ENCODE data around the gene RBM38. TPM values are rescaled to one million over a fixed set of nuclear protein-coding genes. Genes with fewer than 3 reads are reported as not detected.

Gene RBM38
- total and polyA plus RNA-seq, 2 of the 13 experiments (the other 11 are each of a cell fraction or from before 2014, with no cell fraction given): 24.2 to 34.2 TPM

GRCh38 chr20:57390604-57391438 is at the start of gene RBM38 (continued):
- TF ChIP-seq ZNF800 (CRISPR knock-in tag; IDR thresholded peaks at IDR 0.05) (0 out of 2 replicates have a peak, but pooled peaks have one; percentile 44), FOXC1 (CRISPR knock-in tag; IDR thresholded peaks at IDR 0.05; ENCODE audit: borderline replicate concordance) (peak; percentile 36; the same call in 1 of the 2 replicates), SPEN (CRISPR knock-in tag; IDR thresholded peaks at IDR 0.05; ENCODE audit: low read depth) (peak; percentile 47), HOXA7 (CRISPR knock-in tag; IDR thresholded peaks at IDR 0.05) (no peak), NFATC3 (CRISPR knock-in tag; IDR thresholded peaks at IDR 0.05) (0 out of 2 replicates have a peak, but pooled peaks have one; percentile 30), TMF1 (CRISPR knock-in tag; IDR thresholded peaks at IDR 0.05; ENCODE audit: low read depth) (no peak), ZNF441 (CRISPR knock-in tag; IDR thresholded peaks at IDR 0.05; ENCODE audit: borderline replicate concordance) (peak; percentile 66; the same call in 1 of the 2 replicates), REST (IDR thresholded peaks at IDR 0.05; ENCODE audit: borderline replicate concordance in 1 of 2, low read depth in 1 of 2, low read length in 2 of 2) (no peak), SATB2 (CRISPR knock-in tag; IDR thresholded peaks at IDR 0.05) (0 out of 2 replicates have a peak, but pooled peaks have one; percentile 39), ZNF343 (CRISPR knock-in tag; IDR thresholded peaks at IDR 0.05) (peak; percentile 25; the same call in 1 of the 2 replicates), ZHX1 (CRISPR knock-in tag; IDR thresholded peaks at IDR 0.05; ENCODE audit: low read depth) (peak; percentile 45; the same call in 1 of the 2 replicates), ZUFSP (CRISPR knock-in tag; IDR thresholded peaks at IDR 0.05; ENCODE audit: borderline replicate concordance) (no peak), E2F1 (CRISPR knock-in tag; IDR thresholded peaks at IDR 0.05) (peak; percentile 45; the same call in 1 of the 2 replicates), ZFP36L2 (CRISPR knock-in tag; IDR thresholded peaks at IDR 0.05) (no peak), IRX3 (CRISPR knock-in tag; IDR thresholded peaks at IDR 0.05; ENCODE audit: borderline replicate concordance, low read depth) (no peak)
